ENCODE data around the gene PDP2. TPM values are rescaled to one million over a fixed set of nuclear protein-coding genes. Genes with fewer than 3 reads are reported as not detected.

PDP2 gene
- total RNA-seq, 1 donor from 2014 or later: 18.0 TPM

- peaks cover 24% of the 10 kb centered on the region for H3K4me1 Mint-ChIP-seq
- no peaks in the 10 kb centered on the region for H3K36me3 Mint-ChIP-seq (ENCODE audit: low read depth)
- H3K9me3 Mint-ChIP-seq: no peaks in the 10 kb centered on the region
- no peak overlapping the region for H3K27ac Mint-ChIP-seq (ENCODE audit: unreplicated experiment)
- TF ChIP-seq CTCF (conservative IDR thresholded peaks at IDR 0.05): peak; percentile 97
- H3K27me3 Mint-ChIP-seq (ENCODE audit: low read depth): peaks cover 3% of the 10 kb centered on the region
- DNase-seq (ENCODE audit: low read depth, low spot score): peak; percentile 90
- H3K4me3 Mint-ChIP-seq: peak overlapping the region; percentile 44
These were observed 7.2 kb upstream of the PDP2 start for GRCh38 chr16:66872943-66873684.

GRCh38 chr16:66873685-66874055 lies 6.6 kb upstream of the PDP2 start:
- no peak overlapping the region for H3K27ac Mint-ChIP-seq (ENCODE audit: unreplicated experiment)
- H3K27me3 Mint-ChIP-seq (ENCODE audit: low read depth): peaks cover 3% of the 10 kb centered on the region
- H3K9me3 Mint-ChIP-seq: no peaks in the 10 kb centered on the region
- H3K36me3 Mint-ChIP-seq (ENCODE audit: low read depth): no peaks in the 10 kb centered on the region
- DNase-seq (ENCODE audit: low read depth, low spot score): no peak
- H3K4me3 Mint-ChIP-seq: no peak overlapping the region
- H3K4me1 Mint-ChIP-seq: peaks cover 29% of the 10 kb centered on the region
- TF ChIP-seq CTCF (conservative IDR thresholded peaks at IDR 0.05): no peak

GRCh38 chr16:66874079-66874775 lies 6.1 kb upstream of the PDP2 start:
- Mint-ChIP-seq H3K36me3 (ENCODE audit: low read depth) (no peaks in the 10 kb centered on the region), H3K4me1 (peaks cover 30% of the 10 kb centered on the region), H3K9me3 (no peaks in the 10 kb centered on the region), H3K4me3 (peak overlapping the region; percentile 22), H3K27ac (ENCODE audit: unreplicated experiment) (no peak overlapping the region), H3K27me3 (ENCODE audit: low read depth) (peaks cover 3% of the 10 kb centered on the region)
- no peak for DNase-seq (ENCODE audit: low read depth, low spot score)
- no peak for TF ChIP-seq CTCF (conservative IDR thresholded peaks at IDR 0.05)

GRCh38 chr16:66878067-66878466 lies 2.2 kb upstream of the PDP2 start:
- H3K27me3 Mint-ChIP-seq (ENCODE audit: low read depth): no peaks in the 10 kb centered on the region

GRCh38 chr16:66881014-66881417 lies 701 bp downstream of the PDP2 start:
- Mint-ChIP-seq H3K36me3 (ENCODE audit: low read depth) (no peaks in the 10 kb centered on the region), H3K27ac (ENCODE audit: unreplicated experiment) (no peak overlapping the region), H3K9me3 (no peaks in the 10 kb centered on the region), H3K4me1 (peaks cover 32% of the 10 kb centered on the region), H3K27me3 (ENCODE audit: low read depth) (no peaks in the 10 kb centered on the region), H3K4me3 (peak overlapping the region; percentile 77)
- no peak for TF ChIP-seq CTCF (conservative IDR thresholded peaks at IDR 0.05)
- DNase-seq (ENCODE audit: low read depth, low spot score): no peak

More at GRCh38 chr16:66878067-66878466, 2.2 kb upstream of the PDP2 start:
- TF ChIP-seq CTCF (conservative IDR thresholded peaks at IDR 0.05): no peak
- Mint-ChIP-seq H3K4me3 (peak overlapping the region; percentile 56), H3K27ac (ENCODE audit: unreplicated experiment) (no peak overlapping the region), H3K9me3 (no peaks in the 10 kb centered on the region), H3K4me1 (peaks cover 43% of the 10 kb centered on the region), H3K36me3 (ENCODE audit: low read depth) (no peaks in the 10 kb centered on the region)
- DNase-seq (ENCODE audit: low read depth, low spot score): no peak
